Activated naive CD4-positive, alpha-beta T cell treated with anti-CD3 and anti-CD28 coated beads, Interleukin-2, amount 50 U/mL, for 16 hours (primary cell): ENCODE results near the gene CNFN.

Experiments used
- DNase-seq: peaks from one replicate; pipeline ENCODE4 v3.0.0-alpha.2; 2020

Gene CNFN, protein sequence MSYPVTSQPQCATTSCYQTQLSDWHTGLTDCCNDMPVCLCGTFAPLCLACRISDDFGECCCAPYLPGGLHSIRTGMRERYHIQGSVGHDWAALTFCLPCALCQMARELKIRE

GRCh38 chr19:42389899-42390298 is at the start of gene CNFN:
Gene CNFN, minus strand, starts transcription at chr19:42390297. Its CDS starts 1,260 bp downstream, at chr19:42389037.
- DNase-seq = no peak

DNA sequence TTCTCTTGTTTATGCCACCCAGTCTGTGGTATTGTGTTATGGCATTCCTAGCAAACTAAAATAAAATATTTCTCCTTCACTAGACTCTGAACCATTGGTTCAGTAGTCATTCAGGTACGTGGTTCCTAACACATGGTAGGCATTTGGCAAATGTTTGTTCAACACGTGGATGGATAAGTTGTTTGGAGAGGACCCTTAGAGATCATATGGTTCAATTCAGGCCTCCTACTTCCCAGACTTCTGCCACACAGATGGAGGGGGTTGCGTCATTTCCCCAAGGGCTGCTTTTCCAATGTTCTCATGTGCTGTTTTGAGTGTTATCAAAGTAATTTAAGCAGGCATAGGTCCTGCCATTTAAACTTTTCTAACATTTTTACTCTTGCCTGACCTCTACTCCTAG is 45.9 kb upstream of the CNFN start:
- DNase-seq = no peak

GRCh38 chr19:42435316-42435715 is 45.2 kb upstream of the CNFN start:
- DNase-seq = no peak

- peak; percentile 70 for DNase-seq
Observed at GRCh38 chr19:42433503-42434260, 43.6 kb upstream of the CNFN start.

- DNase-seq = no peak
Observed at GRCh38 chr19:42431486-42431885, 41.4 kb upstream of the CNFN start.

DNA sequence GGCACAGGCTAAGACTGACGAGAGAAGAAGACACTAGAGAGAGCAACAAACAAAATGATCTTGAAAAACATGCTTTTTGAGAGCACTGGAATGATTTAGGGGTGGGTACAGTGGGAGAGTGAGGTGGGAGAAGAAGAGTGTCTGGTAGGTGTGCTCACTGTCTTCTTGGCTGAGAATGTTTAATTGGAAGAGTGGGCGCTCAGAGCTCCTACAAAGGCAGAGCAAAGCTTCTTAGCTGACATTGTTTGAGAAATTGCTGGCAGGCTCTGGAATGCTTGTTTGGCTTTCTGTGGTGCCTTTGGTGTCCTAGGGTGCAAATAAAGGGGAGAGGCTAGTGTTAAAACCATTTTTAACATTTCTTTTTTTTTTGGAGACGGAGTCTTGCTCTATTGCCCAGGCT is 38.6 kb upstream of the CNFN start:
- no peak for DNase-seq

GRCh38 chr19:42427313-42427712 is 37.2 kb upstream of the CNFN start, which contains the start of gene LIPE:
Gene LIPE, minus strand, starts transcription at chr19:42427388. Its CDS starts 239 bp downstream, at chr19:42427149.
- DNase-seq = no peak

DNA sequence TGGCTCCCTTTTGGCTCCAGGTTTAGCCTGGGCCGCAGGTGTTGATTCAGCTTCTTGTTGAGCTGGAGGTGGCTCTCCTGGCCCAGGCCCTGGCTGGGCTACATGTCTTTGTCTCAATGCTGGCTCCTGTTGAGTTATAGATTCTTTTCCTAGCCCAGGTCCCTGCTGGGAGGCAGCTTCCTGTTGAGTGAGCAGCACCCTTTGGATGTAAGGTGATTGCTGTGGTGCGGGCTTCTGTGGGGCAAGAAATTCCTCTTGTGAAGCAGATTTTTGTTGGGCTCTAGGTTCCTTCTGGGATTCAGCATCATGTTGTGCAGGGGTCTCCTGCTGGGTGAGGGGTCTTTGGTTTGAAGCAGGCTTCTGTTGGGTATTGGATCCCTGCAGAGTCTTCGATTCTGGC is 36.5 kb upstream of the CNFN start:
- no peak for DNase-seq

DNA sequence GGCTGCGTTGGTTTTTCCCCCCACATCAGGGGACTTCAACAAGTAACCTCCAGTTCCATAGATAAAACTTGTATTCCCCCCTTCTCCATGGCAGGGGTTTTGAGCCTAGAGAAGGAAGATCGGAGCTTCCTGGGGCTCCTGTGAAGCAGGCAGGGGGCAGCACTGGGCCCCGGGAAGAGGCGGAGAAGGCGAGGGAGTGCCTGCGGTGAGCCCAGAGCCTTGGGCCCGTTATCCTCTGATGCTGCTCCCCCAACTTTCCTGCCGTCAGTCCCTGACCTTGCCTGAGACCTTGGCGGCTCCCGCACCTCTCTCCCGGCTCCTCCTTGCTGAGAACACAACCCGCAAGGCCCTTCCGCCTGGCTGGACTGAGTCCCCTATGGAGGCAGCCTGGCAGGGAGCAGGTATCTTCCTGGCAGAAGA is 34.6 kb upstream of the CNFN start:
- no peak for DNase-seq

GRCh38 chr19:42424345-42424707 is 34.2 kb upstream of the CNFN start:
- DNase-seq = no peak

GRCh38 chr19:42423462-42424344 is 33.6 kb upstream of the CNFN start:
- peak; percentile 95 for DNase-seq

DNA sequence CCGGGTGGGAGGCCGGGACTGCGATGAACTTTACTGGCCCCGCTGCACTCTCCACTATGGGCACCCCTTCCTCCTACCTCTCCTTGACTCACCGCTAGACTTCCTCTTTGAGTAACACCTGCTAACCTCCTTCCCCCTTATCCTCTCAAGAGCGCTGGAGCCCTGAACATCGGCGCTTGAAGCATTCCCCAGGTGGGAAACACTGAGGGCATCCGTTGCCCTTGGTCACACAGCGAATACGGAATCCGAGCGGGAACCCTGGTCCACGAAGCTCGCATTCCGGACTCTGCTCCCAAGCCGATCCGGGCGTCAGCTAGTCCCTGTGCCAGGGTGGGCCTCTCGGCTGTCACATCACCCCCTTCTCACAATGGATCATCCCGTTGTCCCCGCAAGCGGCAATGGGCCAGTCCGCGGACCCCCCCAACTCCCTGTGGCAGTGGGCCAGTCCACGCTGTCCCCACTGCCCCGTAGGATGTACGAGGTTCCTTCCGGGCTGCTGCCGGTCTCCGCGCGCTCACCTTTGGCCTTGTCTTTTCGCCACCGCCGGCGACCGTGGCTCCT is 32.9 kb upstream of the CNFN start:
- peak; percentile 56 for DNase-seq

- DNase-seq = no peak
Observed at GRCh38 chr19:42422092-42422900, 32.2 kb upstream of the CNFN start.

- no peak for DNase-seq
Observed at GRCh38 chr19:42421591-42422031, 31.5 kb upstream of the CNFN start.

- no peak for DNase-seq
Observed at GRCh38 chr19:42421101-42421500, 31.0 kb upstream of the CNFN start.

GRCh38 chr19:42420055-42420544 is 30.0 kb upstream of the CNFN start:
- DNase-seq = peak; percentile 82

GRCh38 chr19:42419309-42419708 is 29.2 kb upstream of the CNFN start:
- DNase-seq = no peak

DNA sequence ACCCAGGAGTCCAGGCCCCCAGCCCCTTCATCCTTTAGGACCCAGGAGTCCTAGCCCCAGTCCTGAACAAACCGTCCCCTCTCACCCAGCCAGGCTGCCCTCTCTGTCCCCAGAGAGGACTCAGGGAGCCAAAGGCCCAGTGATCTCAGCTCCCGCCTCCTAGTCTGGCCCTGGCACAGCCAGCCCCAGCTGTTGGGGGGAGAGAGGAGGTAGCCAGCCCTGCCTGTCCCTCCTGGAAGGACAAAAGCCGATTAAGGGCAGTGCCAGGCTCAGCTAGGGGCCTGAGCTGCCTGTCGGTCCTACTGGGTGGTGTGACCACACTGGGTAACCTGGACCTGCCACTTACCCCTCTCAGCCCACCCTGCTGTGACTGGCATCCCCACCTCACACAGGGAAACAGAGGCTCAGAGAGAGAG is 22.6 kb upstream of the CNFN start:
- DNase-seq = no peak

GRCh38 chr19:42412227-42412626 is 22.1 kb upstream of the CNFN start:
- no peak for DNase-seq

DNA sequence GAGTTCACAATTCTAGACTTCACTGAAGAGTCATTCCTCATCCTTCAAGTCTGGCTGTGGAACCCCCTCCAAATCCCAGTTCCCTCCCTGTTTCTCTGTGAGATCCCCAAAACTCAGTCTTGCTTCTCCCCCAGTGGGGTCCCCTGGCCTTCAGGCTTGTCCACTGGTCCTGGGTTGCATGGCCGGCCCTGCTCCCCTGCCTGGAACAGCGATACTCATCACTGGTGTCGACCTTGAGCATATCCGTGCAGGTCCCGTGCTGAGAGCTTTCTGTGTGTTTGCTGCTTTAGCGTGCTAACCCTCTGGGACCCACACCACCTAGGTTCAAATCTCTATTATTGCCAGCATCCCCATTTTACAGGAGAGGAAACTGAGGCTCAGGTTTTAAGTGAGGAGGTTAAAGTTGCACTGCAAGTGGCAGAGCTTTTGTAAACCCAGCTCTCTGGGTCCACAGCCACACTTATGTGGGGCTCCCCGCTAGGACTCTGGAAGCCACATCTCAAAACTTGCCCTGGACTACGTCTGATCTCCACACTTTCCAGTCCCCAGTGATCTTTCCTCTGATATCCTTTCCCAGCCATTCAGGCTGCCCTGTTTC is 21.6 kb upstream of the CNFN start:
- no peak for DNase-seq

DNA sequence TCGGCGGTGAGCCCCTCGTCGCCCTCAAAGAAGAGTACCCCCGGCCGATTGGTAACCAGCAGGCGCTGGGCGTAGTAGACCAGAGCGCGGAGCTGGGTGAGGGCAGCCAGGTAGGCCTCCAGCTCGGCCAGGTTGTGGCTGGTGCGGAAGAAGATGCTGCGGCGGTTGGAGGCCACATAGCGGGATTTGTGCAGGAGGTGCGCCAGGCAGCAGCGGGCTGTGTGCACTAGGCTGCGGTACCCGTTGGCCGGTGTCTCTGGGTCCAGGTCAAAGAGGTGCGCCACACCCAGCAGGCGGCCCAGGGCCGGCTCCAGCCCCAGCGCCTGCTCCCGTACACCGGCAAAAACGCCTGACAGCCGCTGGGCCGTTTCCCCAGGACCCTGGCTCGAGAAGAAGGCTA is 20.3 kb upstream of the CNFN start:
- DNase-seq = no peak

DNA sequence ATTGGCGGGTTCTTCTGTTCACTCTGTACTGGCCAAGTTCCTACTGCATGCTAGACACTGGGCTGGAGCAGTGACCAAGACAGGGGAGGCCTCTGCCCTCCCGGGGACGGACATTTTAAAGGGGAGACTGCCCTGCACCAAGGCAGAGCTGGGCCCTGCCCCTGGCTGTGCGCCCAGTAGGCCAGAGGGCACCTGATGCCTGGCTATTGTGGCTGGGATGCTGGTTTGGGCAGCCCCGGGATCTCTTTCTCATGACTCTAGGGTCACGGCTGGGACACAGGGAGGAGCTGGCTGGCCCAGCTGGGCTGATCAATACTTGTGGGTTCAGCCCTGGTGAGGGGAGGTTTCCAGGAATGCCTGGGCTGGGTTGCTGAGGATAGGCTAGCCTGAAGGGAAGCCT is 19.4 kb upstream of the CNFN start:
- no peak for DNase-seq
